OCI-LY1 (cell line): ENCODE results near the gene PLA2G6.
"Not testable (repeated sequence)": the region's sequence is repeated elsewhere in the genome, so short reads cannot be mapped to it uniquely, and the experiment has no call there.

ENCODE experiments used
- H2AFZ ChIP-seq: fragments of 200-600 bp; sonication (generic), shearing (Covaris generic); 2 replicates; pipeline ENCODE4 v1.6.0; 2014; ENCODE audit warnings: antibody characterized with exemption, mild to moderate bottlenecking, low read length
- H3F3A ChIP-seq: fragments of 200-600 bp; sonication (generic), shearing (Covaris generic); 2 replicates; pipeline ENCODE4 v1.6.0; 2014; ENCODE audit warnings: mild to moderate bottlenecking, antibody characterized with exemption, low read length, moderate library complexity; ENCODE audit not compliant: insufficient read depth
- H3K27ac ChIP-seq: fragments of 200-600 bp; sonication (generic); 2 replicates; pipeline ENCODE4 v1.5.1; 2014; ENCODE audit warnings: low read length, mixed run types, mild to moderate bottlenecking, low read depth; ENCODE audit not compliant: poor library complexity, severe bottlenecking
- H3K27me3 ChIP-seq: fragments of 200-600 bp; sonication (generic); 2 replicates; pipeline ENCODE4 v1.6.0; 2014; ENCODE audit warnings: antibody characterized with exemption, mild to moderate bottlenecking, low read length, moderate library complexity; ENCODE audit not compliant: insufficient read depth
- H3K36me3 ChIP-seq: fragments of 200-600 bp; sonication (generic); 2 replicates; pipeline ENCODE4 v1.6.1; 2014; ENCODE audit warnings: mild to moderate bottlenecking, antibody characterized with exemption, low read length, moderate library complexity, mixed read lengths; ENCODE audit not compliant: insufficient read depth
- H3K4me1 ChIP-seq: fragments of 200-600 bp; sonication (generic); 2 replicates; pipeline ENCODE4 v1.5.1; 2014; ENCODE audit warnings: mild to moderate bottlenecking, low read length, moderate library complexity; ENCODE audit not compliant: insufficient read depth, severe bottlenecking
- H3K4me2 ChIP-seq: fragments of 200-600 bp; sonication (generic), shearing (Covaris generic); 2 replicates; pipeline ENCODE4 v1.6.1; 2014; ENCODE audit warnings: low read length
- H3K4me3 ChIP-seq: fragments of 200-600 bp; sonication (generic); 2 replicates; pipeline ENCODE4 v1.5.1; 2014; ENCODE audit warnings: low read length, low read depth, mild to moderate bottlenecking, mixed read lengths; ENCODE audit not compliant: poor library complexity, severe bottlenecking
- H3K79me2 ChIP-seq: fragments of 200-600 bp; shearing (Covaris generic); 2 replicates; pipeline ENCODE4 v1.6.1; 2016; ENCODE audit warnings: mixed run types, low read length, mixed read lengths; ENCODE audit not compliant: insufficient read depth
- H3K9ac ChIP-seq: fragments of 200-600 bp; sonication (generic), shearing (Covaris generic); 2 replicates; pipeline ENCODE4 v1.6.1; 2014; ENCODE audit warnings: mild to moderate bottlenecking, low read length, mixed read lengths
- H3K9me2 ChIP-seq: fragments of 200-600 bp; sonication (generic), shearing (Covaris generic); 2 replicates; pipeline ENCODE4 v1.6.1; 2014; ENCODE audit warnings: low read depth, mild to moderate bottlenecking, low read length, mixed read lengths
- H3K9me3 ChIP-seq: fragments of 200-600 bp; shearing (Covaris generic); 2 replicates; pipeline ENCODE4 v1.6.1; 2014; ENCODE audit warnings: low read length, mixed read lengths
- H4K20me1 ChIP-seq: fragments of 200-600 bp; sonication (generic), shearing (Covaris generic); 2 replicates; pipeline ENCODE4 v1.6.0; 2016; ENCODE audit warnings: mild to moderate bottlenecking, low read length; ENCODE audit not compliant: insufficient read depth
- EZH2 ChIP-seq: fragments of 200-600 bp; sonication (generic), shearing (Covaris generic); IDR thresholded peaks from 2 replicates; pipeline ENCODE4 v1.8.0; 2017; ENCODE audit warnings: borderline replicate concordance, mixed run types, mild to moderate bottlenecking, antibody characterized with exemption, low read length, moderate library complexity, mixed read lengths
- TF ChIP-seq, protein P1 (sequence below): fragments of 200-600 bp; sonication (generic), shearing (Covaris generic); IDR thresholded peaks from 2 replicates; pipeline ENCODE4 v1.5.1; 2017; ENCODE audit warnings: mild to moderate bottlenecking, antibody characterized with exemption, low read length, moderate library complexity, mixed read lengths

The PLA2G6 gene

DNA sequence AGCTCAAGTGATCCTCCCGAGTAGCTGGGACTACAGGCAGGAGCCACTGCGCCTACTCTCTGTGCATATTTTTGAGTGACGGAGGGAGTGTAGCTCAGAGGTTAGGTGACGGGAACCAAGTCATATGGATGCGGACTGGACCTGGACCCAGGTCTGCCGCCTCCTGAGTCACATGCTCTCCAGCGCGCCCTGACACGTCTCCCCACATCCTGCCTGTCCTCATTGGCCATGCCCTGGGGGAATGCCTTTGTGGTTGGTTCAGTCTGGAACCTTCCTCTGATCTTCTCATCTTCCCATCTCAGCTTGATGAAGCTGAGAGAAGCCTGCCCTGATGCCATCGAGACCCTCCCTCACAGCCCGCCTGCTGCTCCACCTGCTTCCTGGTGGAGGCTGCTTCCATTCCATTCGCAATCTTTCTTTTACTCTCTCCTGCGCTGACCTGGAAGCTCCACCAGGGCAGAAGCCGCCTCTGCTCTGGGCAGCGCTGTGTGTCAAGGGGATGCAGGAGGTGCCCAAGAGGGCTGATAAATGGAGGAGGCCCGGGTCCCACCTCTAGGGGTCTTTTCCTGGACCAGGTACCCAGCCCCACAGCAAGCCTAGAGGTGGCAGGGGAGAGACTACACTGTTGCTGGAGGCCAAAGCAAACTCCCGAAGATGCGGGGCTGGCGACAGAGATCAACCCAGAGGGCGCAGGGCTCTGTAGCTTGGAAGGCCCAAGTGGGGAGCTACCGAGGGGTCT lies 57.2 kb downstream of the PLA2G6 start:
- Histone ChIP-seq H3K4me2 (no peak overlapping the region), H2AFZ (no peak overlapping the region), H3K4me3 (no peak overlapping the region), H3K9me3 (no peaks in the 10 kb centered on the region), H3K4me1 (no peaks in the 10 kb centered on the region), H3K27ac (no peak overlapping the region), H3K9me2 (no peaks in the 10 kb centered on the region), H3K9ac (no peak overlapping the region), H3K27me3 (no peaks in the 10 kb centered on the region), H3K36me3 (no peaks in the 10 kb centered on the region), H4K20me1 (no peaks in the 10 kb centered on the region), H3K79me2 (no peaks in the 10 kb centered on the region), H3F3A (no peaks in the 10 kb centered on the region)
- TF ChIP-seq, protein P1, sequence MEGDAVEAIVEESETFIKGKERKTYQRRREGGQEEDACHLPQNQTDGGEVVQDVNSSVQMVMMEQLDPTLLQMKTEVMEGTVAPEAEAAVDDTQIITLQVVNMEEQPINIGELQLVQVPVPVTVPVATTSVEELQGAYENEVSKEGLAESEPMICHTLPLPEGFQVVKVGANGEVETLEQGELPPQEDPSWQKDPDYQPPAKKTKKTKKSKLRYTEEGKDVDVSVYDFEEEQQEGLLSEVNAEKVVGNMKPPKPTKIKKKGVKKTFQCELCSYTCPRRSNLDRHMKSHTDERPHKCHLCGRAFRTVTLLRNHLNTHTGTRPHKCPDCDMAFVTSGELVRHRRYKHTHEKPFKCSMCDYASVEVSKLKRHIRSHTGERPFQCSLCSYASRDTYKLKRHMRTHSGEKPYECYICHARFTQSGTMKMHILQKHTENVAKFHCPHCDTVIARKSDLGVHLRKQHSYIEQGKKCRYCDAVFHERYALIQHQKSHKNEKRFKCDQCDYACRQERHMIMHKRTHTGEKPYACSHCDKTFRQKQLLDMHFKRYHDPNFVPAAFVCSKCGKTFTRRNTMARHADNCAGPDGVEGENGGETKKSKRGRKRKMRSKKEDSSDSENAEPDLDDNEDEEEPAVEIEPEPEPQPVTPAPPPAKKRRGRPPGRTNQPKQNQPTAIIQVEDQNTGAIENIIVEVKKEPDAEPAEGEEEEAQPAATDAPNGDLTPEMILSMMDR, result no peak
- TF ChIP-seq EZH2, result no peak

DNA sequence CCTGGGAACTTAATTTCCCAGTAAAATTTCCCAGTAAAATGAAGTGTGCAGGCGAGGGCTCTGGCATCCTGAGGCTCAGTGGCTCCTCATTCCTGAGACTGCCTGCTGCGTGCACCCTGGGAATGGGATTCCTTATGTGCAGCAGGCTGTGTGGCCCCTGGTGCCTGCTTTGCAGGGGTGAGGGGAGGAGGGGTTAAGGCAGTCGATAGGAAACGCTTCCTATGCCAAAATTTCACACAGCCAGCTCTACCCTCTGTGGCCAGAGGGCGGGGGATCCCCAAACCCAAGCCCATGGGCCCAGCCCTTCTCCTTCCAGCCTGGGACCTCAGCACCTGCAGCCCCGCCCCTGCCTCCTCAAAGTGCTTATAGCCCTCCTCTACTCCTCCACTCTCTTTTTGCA lies 59.0 kb downstream of the PLA2G6 start:
- no peaks in the 10 kb centered on the region for H3K27me3 ChIP-seq
- H3F3A ChIP-seq, result no peaks in the 10 kb centered on the region
- no peak overlapping the region for H2AFZ ChIP-seq
- no peak overlapping the region for H3K4me3 ChIP-seq
- no peaks in the 10 kb centered on the region for H4K20me1 ChIP-seq
- TF ChIP-seq EZH2, result no peak
- TF ChIP-seq, protein P1, result no peak
- H3K9me3 ChIP-seq, result no peaks in the 10 kb centered on the region
- no peak overlapping the region for H3K9ac ChIP-seq
- H3K27ac ChIP-seq, result no peak overlapping the region
- no peaks in the 10 kb centered on the region for H3K9me2 ChIP-seq
- H3K79me2 ChIP-seq, result no peaks in the 10 kb centered on the region
- no peaks in the 10 kb centered on the region for H3K36me3 ChIP-seq
- no peaks in the 10 kb centered on the region for H3K4me1 ChIP-seq
- no peak overlapping the region for H3K4me2 ChIP-seq

- H3F3A ChIP-seq, result no peaks in the 10 kb centered on the region
- no peaks in the 10 kb centered on the region for H3K27me3 ChIP-seq
- no peaks in the 10 kb centered on the region for H3K9me2 ChIP-seq
- H3K9ac ChIP-seq, result no peak overlapping the region
- H3K36me3 ChIP-seq, result no peaks in the 10 kb centered on the region
- TF ChIP-seq EZH2, result no peak
- TF ChIP-seq, protein P1, result no peak
- H4K20me1 ChIP-seq, result no peaks in the 10 kb centered on the region
- no peaks in the 10 kb centered on the region for H3K9me3 ChIP-seq
- H3K4me1 ChIP-seq, result no peaks in the 10 kb centered on the region
- H3K27ac ChIP-seq, result no peak overlapping the region
- no peak overlapping the region for H3K4me3 ChIP-seq
- no peak overlapping the region for H3K4me2 ChIP-seq
- H3K79me2 ChIP-seq, result no peaks in the 10 kb centered on the region
- no peak overlapping the region for H2AFZ ChIP-seq
These were observed 61.1 kb downstream of the PLA2G6 start for GRCh38 chr22:38120359-38121110.

DNA sequence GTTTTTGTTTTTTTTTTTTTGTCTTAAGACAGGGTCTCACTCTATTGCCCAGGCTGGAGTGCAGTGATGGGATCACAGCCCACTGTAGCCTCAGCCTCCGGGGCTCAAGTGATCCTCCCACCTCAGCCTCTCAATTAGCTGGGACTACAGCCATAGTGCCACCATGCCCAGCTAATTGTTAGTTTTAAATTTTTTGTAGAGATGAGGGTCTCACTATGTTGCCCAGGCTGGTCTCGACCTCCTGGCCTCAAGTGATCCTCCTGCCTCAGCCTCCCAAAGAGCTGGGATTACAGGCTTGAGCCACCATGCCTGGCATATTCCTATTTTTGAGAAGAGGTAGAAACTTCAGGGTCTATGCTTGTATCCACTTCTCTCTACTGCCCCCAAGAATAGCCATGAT lies 62.9 kb downstream of the PLA2G6 start:
- not testable (repeated sequence) for H3K9ac ChIP-seq, H3F3A ChIP-seq, H4K20me1 ChIP-seq, H3K79me2 ChIP-seq, H3K9me2 ChIP-seq, H3K36me3 ChIP-seq, H3K4me1 ChIP-seq, H3K4me3 ChIP-seq, H3K4me2 ChIP-seq, H2AFZ ChIP-seq, H3K27ac ChIP-seq, H3K27me3 ChIP-seq, H3K9me3 ChIP-seq
